Endothelial cell of umbilical vein (primary cell): ENCODE results near the gene PAXX. TPM values are rescaled to one million over a fixed set of nuclear protein-coding genes. Genes with fewer than 3 reads are reported as not detected.

Experiments used
- BruUV-seq: library from RNA; stranded (reverse); fragments of 400-500 nt; replicated peaks from 2 replicates; lab custom pipeline; 2021; lab: Mats Ljungman, UMichigan
- CTCF ChIA-PET: fragments of 300-600, 350-600 bp; sonication (Branson Sonifier 250); formaldehyde crosslinking; loops from one replicate; lab custom pipeline; 2021; ENCODE audit warnings: antibody characterized with exemption, inconsistent platforms; lab: Charles Lee
- POLR2A ChIA-PET: fragments of 300-600, 350-600 bp; sonication (Branson Sonifier 250); formaldehyde crosslinking; loops from one replicate; lab custom pipeline; 2021; ENCODE audit warnings: antibody characterized with exemption, inconsistent platforms; lab: Charles Lee
- DNase-seq: peaks from one replicate; pipeline ENCODE4 v3.0.0-alpha.2; 2011; ENCODE audit warnings: low read depth, low spot score
- FAIRE-seq: peaks from 2 replicates; lab custom pipeline; 2011; peaks lifted over from hg19 to GRCh38; lab: Jason Lieb, UNC
- H2AFZ ChIP-seq: 2 replicates; pipeline ENCODE4 v1.6.0; 2012; ENCODE audit warnings: low read depth, low read length, control low read depth, inconsistent platforms
- H3K27ac ChIP-seq: 2 replicates; pipeline ENCODE4 v1.5.1; 2011; ENCODE audit warnings: low read depth, mild to moderate bottlenecking, control low read depth, low read length, moderate library complexity; ENCODE audit not compliant: insufficient read depth
- H3K27me3 ChIP-seq, 2 experiments: 2 replicates each; pipeline versions ENCODE4 v1.6.0 to v1.6.1; 2011; ENCODE audit warnings: low read length in 2 of 2, mixed read lengths in 1 of 2; ENCODE audit not compliant: control insufficient read depth in 2 of 2, insufficient read depth in 2 of 2
- H3K36me3 ChIP-seq, 2 experiments: 2 replicates in 1 of 2; 3 replicates in 1 of 2; pipeline ENCODE4 v1.5.1; 2011; ENCODE audit warnings: low read length in 2 of 2, mild to moderate bottlenecking in 1 of 2, moderate library complexity in 1 of 2; ENCODE audit not compliant: control insufficient read depth in 2 of 2, insufficient read depth in 2 of 2; ENCODE audit errors: extremely low read depth in 1 of 2
- H3K4me1 ChIP-seq: 3 replicates; pipeline ENCODE4 v1.5.1; 2011; ENCODE audit warnings: mild to moderate bottlenecking, low read length; ENCODE audit not compliant: control insufficient read depth, insufficient read depth; ENCODE audit errors: extremely low read depth
- H3K4me2 ChIP-seq: 2 replicates; pipeline ENCODE4 v1.6.1; 2011; ENCODE audit warnings: low read length, control low read depth, mixed read lengths; ENCODE audit not compliant: insufficient read depth
- H3K4me3 ChIP-seq, 3 experiments: fragments of 200-600 bp in 1 of 3; sonication (generic), shearing (Covaris generic) in 1 of 3; replicated peaks in 1 of 3; 2 replicates each; pipeline ENCODE4 v1.5.1; 2011 to 2016; ENCODE audit warnings: control low read depth in 3 of 3, low read length in 3 of 3, mild to moderate bottlenecking in 2 of 3, inconsistent platforms in 1 of 3, low read depth in 1 of 3, moderate library complexity in 1 of 3; ENCODE audit not compliant: insufficient read depth in 1 of 3
- H3K79me2 ChIP-seq: 2 replicates; pipeline ENCODE4 v1.6.0; 2012; ENCODE audit warnings: low read length, inconsistent platforms; ENCODE audit not compliant: control insufficient read depth, insufficient read depth
- H3K9ac ChIP-seq: replicated peaks from 2 replicates; pipeline ENCODE3; 2011; ENCODE audit warnings: low read length, control low read depth; ENCODE audit not compliant: insufficient read depth; ENCODE audit errors: extremely low read depth
- H3K9me1 ChIP-seq: replicated peaks from 3 replicates; pipeline ENCODE4 v1.6.0; 2011; ENCODE audit warnings: mild to moderate bottlenecking, low read length; ENCODE audit not compliant: control insufficient read depth, insufficient read depth; ENCODE audit errors: extremely low read depth
- H3K9me3 ChIP-seq: replicated peaks from 2 replicates; pipeline ENCODE4 v1.5.1; 2012; ENCODE audit warnings: low read length, inconsistent platforms; ENCODE audit not compliant: control insufficient read depth, insufficient read depth
- H4K20me1 ChIP-seq: replicated peaks from 2 replicates; pipeline ENCODE3; 2011; ENCODE audit warnings: mild to moderate bottlenecking, low read length; ENCODE audit not compliant: control insufficient read depth, insufficient read depth; ENCODE audit errors: extremely low read depth
- CTCF ChIP-seq, 2 donors: IDR thresholded peaks; 1 replicate in 1 of 2; 2 replicates in 1 of 2; pipeline ENCODE4 v1.5.1; 2011; ENCODE audit warnings: low read length in 2 of 2, mild to moderate bottlenecking in 2 of 2, moderate library complexity in 2 of 2, control low read depth in 1 of 2, inconsistent platforms in 1 of 2, low read depth in 1 of 2; ENCODE audit not compliant: insufficient read depth in 1 of 2; ENCODE audit errors: extremely low read depth in 1 of 2
- EZH2 ChIP-seq: IDR thresholded peaks from 2 replicates; pipeline ENCODE4 v1.6.1; 2012; ENCODE audit warnings: borderline replicate concordance, low read depth, mild to moderate bottlenecking, moderate library complexity, low read length, inconsistent platforms; ENCODE audit not compliant: severe bottlenecking
- FOS ChIP-seq: IDR thresholded peaks from 2 replicates; pipeline ENCODE4 v1.6.1; 2011; ENCODE audit warnings: mild to moderate bottlenecking, low read length, moderate library complexity, borderline replicate concordance; ENCODE audit not compliant: insufficient read depth
- GATA2 ChIP-seq: IDR thresholded peaks from 2 replicates; pipeline ENCODE4 v1.7.0; 2011; ENCODE audit warnings: low read depth, mild to moderate bottlenecking, moderate library complexity, mixed read lengths, low read length; ENCODE audit not compliant: insufficient read length, insufficient read depth
- JUN ChIP-seq: IDR thresholded peaks from 2 replicates; pipeline ENCODE4 v1.6.1; 2011; ENCODE audit warnings: borderline replicate concordance, low read depth; ENCODE audit not compliant: insufficient read length, insufficient read depth
- MAX ChIP-seq: IDR thresholded peaks from 2 replicates; pipeline ENCODE4 v1.6.1; 2011; ENCODE audit not compliant: insufficient read depth, insufficient read length
- MYC ChIP-seq: IDR thresholded peaks from one replicate; pipeline ENCODE4 v1.6.1; 2011; ENCODE audit warnings: mild to moderate bottlenecking, low read depth, low read length
- POLR2A ChIP-seq: IDR thresholded peaks from 2 replicates; pipeline ENCODE4 v1.6.1; 2012; ENCODE audit warnings: low read depth, mild to moderate bottlenecking, control low read depth, low read length
- POLR2AphosphoS5 ChIP-seq: IDR thresholded peaks from 2 replicates; pipeline ENCODE4 v1.6.1; 2012; ENCODE audit warnings: low read depth, mild to moderate bottlenecking, control low read depth, low read length, moderate library complexity; ENCODE audit not compliant: insufficient read depth
- dilution Hi-C: fragments of 300-500 bp; cut with MboI; formaldehyde crosslinking; loops from one replicate; pipeline ENCODE4 v1.15.0; 2019; ENCODE audit warnings: low sequenced_read_pairs; ENCODE audit not compliant: extremely low pct_ligation_motif_present
- intact Hi-C: fragments of 100-400 bp; cut with micrococcal nuclease; formaldehyde crosslinking; loops from one replicate; pipeline ENCODE4 v1.10.0; 2022
- polyA plus RNA-seq, 4 experiments: library from polyadenylated mRNA; depleted of rRNA in 3 of 4; stranded (reverse) in 3 of 4; unstranded in 1 of 4; fragments of >200 nt; gene quantifications; 2 replicates each; pipeline versions ENCODE4 v1.2.1 to v1.2.3, GENCODE V29; 2011 to 2012; ENCODE audit warnings: missing spikeins in 1 of 4
- total RNA-seq: library from RNA; stranded (reverse); gene quantifications from 2 replicates; pipeline ENCODE4 v1.2.3, GENCODE V29; 2021

The PAXX gene
- total and polyA plus RNA-seq, 2 donors (not counting 3 experiments of a cell fraction or from before 2014, with no cell fraction given) = 34.0 to 35.0 TPM

- H3K4me1 ChIP-seq = peaks cover 12% of the 10 kb centered on the region
- DNase-seq = no peak
- no peak overlapping the region for H3K9ac ChIP-seq
- H3K79me2 ChIP-seq = no peaks in the 10 kb centered on the region
- H3K27me3 ChIP-seq = no peaks in the 10 kb centered on the region
- TF ChIP-seq JUN (no peak), EZH2 (no peak), MYC (no peak), CTCF (IDR thresholded peaks at IDR 0.05; ENCODE audit: extremely low read depth in 1 of 2, insufficient read depth in 1 of 2, low read depth in 1 of 2, low read length in 2 of 2) (no peak), GATA2 (no peak), POLR2A (no peak), FOS (no peak), MAX (no peak), POLR2AphosphoS5 (no peak)
- H3K36me3 ChIP-seq = no peaks in the 10 kb centered on the region
- no peaks in the 10 kb centered on the region for H3K9me1 ChIP-seq
- POLR2A ChIA-PET = no interaction called here
- no peak overlapping the region for H3K4me3 ChIP-seq
- no peak overlapping the region for H3K4me2 ChIP-seq
- FAIRE-seq = no peak
- CTCF ChIA-PET = interaction anchor here (2.3 kb wide), 1 partner anchor 10 kb away, joined by 17 read pairs; no protein-coding TSS in a partner anchor
- no peaks in the 10 kb centered on the region for H3K9me3 ChIP-seq
- intact Hi-C loops = no loop called here
- no peaks in the 10 kb centered on the region for H4K20me1 ChIP-seq
- BruUV-seq = no TSS peak
- dilution Hi-C loops = no loop called here
- H3K27ac ChIP-seq = no peak overlapping the region
- no peak overlapping the region for H2AFZ ChIP-seq
Observed at GRCh38 chr9:137025517-137025966, 33.3 kb downstream of the PAXX start.
